ENCODE data around the gene AGFG2.
"Not testable (repeated sequence)": the region's sequence is repeated elsewhere in the genome, so short reads cannot be mapped to it uniquely, and the experiment has no call there.

The AGFG2 gene

DNA sequence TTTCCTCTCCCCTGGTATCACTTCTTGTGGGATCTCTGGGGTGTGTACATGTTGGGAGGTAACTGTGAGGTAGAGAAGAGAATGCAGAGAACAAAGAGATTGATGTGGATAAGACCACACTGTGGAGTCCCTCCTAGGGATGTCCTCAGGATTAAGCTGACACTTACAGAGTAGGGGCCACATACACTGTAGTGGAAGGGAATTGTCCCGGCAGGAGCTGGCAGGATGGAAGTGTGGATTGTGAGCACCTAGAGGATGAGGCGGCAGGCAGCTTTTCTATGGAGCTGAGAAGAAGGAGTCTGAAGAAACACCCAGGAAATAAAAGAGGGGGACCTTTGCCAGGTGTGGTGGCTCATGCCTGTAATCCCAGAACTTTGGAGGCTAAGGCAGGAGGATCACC lies 13.5 kb downstream of the AGFG2 start:
- no peak for DNase-seq (ENCODE audit: low read depth, low spot score)

- no peak for DNase-seq (ENCODE audit: low read depth, low spot score)
These were observed 14.0 kb downstream of the AGFG2 start for GRCh38 chr7:100553032-100553431.

DNA sequence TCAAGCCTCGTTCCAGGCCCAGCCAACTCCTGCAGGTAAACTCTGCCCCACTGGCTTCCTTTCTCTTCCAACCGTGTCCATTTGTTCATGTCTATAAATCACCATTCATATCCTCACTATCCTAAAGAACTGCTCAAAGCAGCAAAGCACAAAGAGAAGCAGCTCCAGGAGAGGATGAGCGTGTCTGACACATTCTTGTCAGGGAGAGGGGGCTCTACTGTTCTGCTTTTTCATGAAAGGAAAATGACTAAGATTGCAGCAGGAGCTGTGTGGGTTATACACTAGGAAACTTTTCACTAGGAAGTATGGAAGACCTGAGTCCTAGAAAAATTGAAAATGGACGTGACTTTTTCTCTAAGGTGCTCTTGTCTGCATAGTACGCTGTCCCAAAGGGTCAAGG lies 16.7 kb downstream of the AGFG2 start:
- no peak for DNase-seq (ENCODE audit: low read depth, low spot score)

GRCh38 chr7:100556541-100556940 lies 17.5 kb downstream of the AGFG2 start:
- no peak for DNase-seq (ENCODE audit: low read depth, low spot score)

DNA sequence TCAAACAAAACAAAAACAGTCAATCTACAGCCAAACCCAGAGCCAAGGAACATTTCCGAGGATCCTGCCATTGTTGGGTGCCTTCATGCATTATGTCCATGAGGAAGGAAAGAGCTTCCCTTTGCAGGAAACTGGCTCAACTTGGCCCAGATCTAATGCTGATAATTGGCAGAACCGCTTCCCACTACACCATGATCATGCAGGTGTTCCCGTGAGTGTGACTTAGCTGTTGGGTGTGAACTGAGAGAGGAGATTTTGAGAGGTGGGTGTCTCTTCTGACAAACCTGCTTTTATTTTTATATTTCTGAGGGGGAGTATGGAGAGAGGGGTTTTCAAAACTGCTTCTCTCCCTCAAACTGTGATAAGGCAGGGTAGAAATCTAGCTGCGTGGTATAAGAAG lies 20.1 kb downstream of the AGFG2 start:
- no peak for DNase-seq (ENCODE audit: low read depth, low spot score)

DNA sequence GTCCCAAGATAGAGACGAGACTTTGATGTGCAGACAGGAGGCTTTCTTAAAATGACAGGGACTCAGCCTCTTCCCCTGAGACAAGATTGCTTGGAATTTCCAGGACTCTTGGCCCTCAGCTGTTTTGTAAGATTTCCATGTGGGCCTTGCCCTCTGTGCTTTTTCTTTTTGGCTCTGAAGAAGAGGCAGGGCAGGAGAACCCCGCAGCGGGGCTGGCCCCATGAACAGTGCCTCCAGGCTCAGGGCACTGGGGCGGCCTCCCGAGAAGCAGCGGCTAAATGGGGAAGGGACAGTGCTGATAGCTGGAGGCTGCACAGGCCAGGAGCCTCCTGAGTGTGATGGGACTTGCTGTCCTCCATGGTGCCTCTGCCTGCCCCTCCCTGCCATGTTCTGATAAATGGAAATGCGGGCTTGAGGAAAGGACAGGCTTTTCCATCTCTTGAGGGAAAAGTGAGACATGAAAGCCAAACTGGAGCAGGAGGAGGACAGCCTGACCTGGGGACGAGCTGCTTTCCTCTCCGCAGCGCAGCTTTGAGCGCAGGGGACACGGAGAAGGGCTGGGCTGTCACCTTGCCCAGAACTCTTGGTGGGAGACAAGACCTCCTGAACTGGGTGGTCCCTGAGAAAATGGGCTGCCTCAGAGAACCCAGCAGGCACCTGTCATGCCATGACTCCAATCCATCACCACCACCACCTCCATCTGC lies 22.6 kb downstream of the AGFG2 start:
- DNase-seq (ENCODE audit: low read depth, low spot score), result no peak

DNA sequence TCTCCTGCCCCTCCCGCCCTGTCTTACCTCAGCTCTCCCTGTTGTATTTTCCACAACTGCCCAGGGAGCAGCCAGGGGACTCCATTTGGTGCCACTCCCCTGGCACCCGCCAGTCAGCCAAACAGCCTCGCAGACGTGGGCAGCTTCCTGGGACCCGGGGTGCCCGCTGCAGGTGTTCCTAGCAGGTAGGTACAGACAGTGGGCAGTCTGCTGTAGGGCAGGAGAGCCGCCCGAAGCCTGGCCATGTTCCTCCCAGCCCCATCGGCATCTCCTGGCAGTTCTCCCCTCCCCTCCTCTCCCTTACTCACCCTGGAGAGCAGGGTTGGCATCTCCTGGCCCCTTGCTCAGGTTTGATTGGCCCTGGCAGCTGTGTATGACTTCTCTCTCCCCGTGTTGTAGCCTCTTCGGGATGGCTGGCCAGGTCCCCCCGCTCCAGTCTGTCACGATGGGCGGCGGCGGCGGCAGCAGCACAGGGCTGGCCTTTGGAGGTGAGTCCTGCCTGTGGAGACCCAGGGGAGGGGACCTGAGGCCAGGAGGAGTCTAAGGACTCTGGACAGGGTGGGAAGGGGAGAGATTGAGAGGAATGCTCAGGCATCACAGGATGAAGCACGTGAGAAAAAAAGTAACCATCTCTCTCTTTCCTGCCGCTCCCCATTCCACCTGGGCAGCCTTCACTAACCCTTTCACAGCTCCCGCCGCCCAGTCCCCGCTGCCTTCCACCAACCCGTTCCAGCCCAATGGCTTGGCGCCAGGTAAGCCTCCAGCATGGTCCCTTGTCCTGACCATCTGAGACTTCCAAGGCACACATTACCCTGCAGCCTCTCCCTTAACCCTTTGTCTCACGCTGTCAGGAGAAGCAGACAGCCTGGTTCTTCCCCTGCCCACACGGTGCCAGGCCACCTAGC lies 23.4 kb downstream of the AGFG2 start:
- DNase-seq (ENCODE audit: low read depth, low spot score), result no peak

DNA sequence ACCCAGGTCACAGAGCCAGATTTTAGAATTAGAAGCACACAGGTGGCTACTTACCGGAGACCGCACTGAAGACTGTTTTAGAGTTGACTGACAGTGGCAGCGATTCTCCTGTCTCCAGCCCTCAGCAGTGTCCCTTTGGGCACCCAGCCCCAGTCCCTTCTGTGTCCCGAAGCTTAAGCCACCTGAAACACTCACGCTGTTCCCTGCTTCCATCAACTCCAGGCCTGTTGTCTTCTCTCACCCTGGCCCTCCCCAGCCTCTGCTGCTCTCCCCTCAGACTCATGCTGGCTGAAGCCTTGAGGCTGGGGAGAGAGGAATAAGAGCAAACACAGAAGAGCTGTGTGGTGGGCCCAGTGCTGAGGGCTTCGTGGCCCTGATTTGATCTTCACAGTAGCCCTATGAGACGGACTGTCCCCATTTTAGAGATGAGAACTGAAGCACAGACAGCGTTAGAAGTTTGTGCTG lies 24.1 kb downstream of the AGFG2 start:
- no peak for DNase-seq (ENCODE audit: low read depth, low spot score)

DNA sequence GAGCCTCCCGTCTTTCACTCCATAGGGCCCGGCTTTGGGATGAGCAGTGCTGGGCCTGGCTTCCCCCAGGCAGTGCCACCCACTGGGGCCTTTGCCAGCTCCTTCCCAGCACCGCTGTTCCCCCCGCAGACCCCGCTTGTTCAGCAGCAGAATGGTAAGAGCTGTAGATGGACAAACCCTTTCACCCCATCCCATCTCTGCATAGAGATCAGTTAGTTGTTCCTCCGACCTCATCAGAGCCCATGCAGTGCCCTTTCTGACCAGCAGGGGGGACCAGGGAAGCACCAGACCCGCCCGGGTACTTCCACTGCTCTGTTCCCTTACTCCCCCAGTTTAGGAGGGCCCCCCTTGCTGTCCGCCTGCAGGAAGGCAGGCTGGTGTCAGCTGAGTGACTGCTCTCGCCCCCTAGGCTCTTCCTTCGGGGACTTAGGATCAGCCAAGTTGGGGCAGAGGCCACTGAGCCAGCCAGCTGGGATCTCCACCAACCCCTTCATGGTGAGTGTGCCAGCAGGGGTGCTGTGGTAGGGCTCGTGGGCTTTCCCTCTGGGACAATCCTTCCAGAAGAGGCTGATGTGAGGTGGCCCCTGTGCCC lies 24.9 kb downstream of the AGFG2 start:
- no peak for DNase-seq (ENCODE audit: low read depth, low spot score)

DNA sequence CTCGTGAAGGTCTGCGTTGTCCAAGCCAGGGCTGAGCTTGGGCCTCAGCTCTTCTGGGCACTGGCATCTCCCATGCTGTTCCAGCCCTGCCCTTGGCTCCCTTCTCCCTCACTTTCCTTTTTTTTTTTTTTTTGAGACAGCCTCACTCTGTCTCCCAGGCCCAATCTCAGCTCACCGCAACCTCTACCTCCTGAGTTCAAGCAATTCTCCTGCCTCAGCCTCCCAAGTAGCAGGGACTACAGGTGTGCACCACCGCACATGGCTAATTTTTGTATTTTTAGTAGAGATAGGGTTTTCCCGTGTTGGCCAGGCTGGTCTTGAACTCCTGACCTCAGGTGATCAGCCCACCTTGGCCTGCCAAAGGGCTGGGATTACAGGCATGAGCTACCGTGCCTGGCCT lies 25.4 kb downstream of the AGFG2 start:
- DNase-seq (ENCODE audit: low read depth, low spot score), result not testable (repeated sequence)

GRCh38 chr7:100565133-100565571 lies 26.1 kb downstream of the AGFG2 start:
- DNase-seq (ENCODE audit: low read depth, low spot score), result no peak

- DNase-seq (ENCODE audit: low read depth, low spot score), result no peak
These were observed 27.1 kb downstream of the AGFG2 start for GRCh38 chr7:100566018-100566531.

DNA sequence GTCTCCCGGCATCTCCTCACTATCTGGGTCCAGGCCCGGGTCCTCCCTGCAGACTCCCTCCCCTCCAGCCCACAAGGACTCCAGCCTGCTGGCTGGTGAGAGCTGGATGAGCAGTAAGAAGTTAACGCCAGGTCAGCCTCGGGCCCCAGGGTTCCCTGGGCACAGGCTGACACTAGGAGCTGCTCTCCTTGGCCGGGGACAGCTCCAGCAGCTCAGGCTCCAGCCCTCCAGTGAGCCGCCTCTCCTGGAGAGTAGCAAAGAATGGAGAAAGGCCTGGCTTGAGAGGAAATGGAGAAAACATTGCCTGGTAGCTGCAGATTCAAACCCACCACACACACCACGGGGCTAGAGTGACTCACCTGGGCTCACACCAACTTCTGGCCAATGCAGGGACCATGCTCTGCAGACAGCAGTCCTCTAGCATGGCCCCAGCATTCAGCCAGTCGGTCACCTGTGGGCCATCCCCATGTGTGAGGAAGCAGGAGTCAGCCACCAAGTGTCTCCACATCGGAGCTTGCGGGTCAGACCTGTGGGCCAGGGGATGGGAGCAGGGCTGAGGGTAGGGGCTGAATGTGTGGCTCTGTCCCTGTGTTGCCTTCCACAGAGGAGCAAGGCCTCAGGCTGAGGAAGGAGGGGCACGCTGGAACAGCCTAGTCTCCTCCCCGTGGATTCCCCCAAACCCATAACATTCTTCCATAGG lies 28.2 kb downstream of the AGFG2 start:
- DNase-seq (ENCODE audit: low read depth, low spot score), result no peak

- DNase-seq (ENCODE audit: low read depth, low spot score), result no peak
These were observed 28.8 kb downstream of the AGFG2 start for GRCh38 chr7:100567751-100568175.

DNA sequence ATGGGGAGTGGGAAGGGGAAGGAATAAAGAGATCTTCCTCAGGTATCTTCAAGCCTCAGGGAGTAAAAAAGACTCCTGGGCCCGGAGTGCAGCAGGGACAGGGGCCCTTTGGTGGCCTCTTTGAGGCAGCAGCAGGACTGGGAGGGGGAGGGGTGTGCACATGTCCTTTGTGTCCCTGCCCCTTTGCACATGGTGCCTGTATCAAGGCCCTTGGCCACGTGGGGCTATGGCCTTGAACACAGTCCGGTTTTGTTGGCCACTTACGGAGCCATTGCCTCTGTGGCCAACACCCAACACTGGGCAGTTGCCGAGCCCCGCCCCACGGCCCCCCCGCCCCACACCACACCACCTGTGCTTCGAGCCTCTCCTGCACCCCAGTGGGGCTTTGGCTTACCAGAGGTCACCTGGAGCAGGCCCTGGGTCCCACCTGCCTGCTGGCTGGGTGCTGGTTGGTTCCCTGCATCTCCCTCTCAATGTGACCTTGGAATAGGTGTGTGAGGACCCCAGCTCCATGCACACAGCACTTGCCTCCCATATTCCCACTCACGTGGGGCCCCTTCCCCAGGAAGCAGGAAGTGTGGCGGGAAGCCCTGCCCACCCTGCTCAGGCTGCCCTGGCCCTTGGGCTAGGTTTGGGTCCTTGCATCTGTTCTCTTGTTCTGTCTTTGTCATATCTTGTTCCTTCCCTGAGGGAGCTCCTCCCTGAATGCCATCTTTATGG lies 29.3 kb downstream of the AGFG2 start:
- DNase-seq (ENCODE audit: low read depth, low spot score), result no peak

GRCh38 chr7:100568896-100569844 lies 30.2 kb downstream of the AGFG2 start:
- DNase-seq (ENCODE audit: low read depth, low spot score), result no peak

DNA sequence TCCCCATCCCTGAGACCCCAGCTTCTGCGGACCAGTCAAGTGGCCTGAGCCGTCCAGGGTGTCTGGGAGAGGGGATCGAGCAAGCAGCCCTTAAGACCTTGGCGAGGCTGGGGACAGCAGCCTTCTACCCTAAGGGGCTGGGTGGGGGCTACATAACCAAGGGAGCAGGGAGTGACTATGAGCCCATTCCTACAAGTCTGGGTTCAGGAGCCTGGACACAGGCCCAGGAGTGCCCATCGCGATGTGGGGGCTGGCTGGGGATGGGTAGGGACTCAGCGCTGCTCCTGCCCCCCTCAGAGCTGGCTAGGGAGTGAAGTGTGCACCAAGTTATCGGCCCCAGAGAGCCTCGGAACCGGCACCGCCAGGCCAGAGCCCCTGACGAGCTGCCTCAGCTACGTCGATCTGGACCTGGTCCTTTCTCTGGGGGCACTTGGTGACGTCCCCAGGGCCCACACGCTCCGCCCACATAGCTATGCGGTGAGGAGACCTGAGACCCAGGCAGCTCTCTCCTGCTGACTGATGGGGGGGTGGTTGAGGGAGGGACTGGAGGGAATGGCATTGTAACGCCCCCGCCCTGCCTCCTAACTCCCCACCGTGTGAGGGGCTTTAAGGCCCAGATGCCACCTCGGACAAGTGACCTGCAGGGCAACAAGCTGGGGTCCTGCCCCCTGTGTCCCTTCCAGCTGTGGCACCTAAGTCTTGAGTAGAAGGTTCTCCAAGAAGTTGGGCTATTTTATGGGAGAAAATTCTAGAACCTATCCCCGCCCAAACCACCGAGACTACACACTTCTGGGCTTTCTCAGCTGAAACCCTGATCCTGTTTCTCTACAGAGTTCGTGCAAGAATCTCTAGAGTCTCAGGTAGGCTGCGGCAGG lies 32.2 kb downstream of the AGFG2 start:
- DNase-seq (ENCODE audit: low read depth, low spot score), result no peak

- no peak for DNase-seq (ENCODE audit: low read depth, low spot score)
These were observed 32.8 kb downstream of the AGFG2 start for GRCh38 chr7:100571829-100572116.

All from smooth muscle cell of the brain vasculature (primary cell).